SH-SY5Y (cell line): ENCODE measurements around the gene GLRX.
A peak's percentile ranks its signal among the peaks of the same experiment; 100 is the strongest.

Experiments
- GATA2 ChIP-seq: IDR thresholded peaks from 2 replicates; pipeline ENCODE4 v1.6.1; 2011; ENCODE audit warnings: mild to moderate bottlenecking, low read depth, low read length
- GATA3 ChIP-seq: IDR thresholded peaks from 2 replicates; pipeline ENCODE4 v1.6.1; 2011; ENCODE audit warnings: low read depth, mild to moderate bottlenecking, low read length, moderate library complexity

- TF ChIP-seq GATA2 = peak; percentile 10; the same call in 1 of the 2 replicates
- no peak for TF ChIP-seq GATA3
These were observed 35.6 kb downstream of the GLRX start for GRCh38 chr5:95786821-95787418.
